Activated CD8-positive, alpha-beta T cell treated with anti-CD3 and anti-CD28 coated beads, Interleukin-2, amount 10 ng/mL, durations not matched to agents 7 days and 5 days (primary cell): Measurements from ENCODE around the gene SLC24A3. TPM values are rescaled to one million over a fixed set of nuclear protein-coding genes. Genes with fewer than 3 reads are reported as not detected.
"Not testable (repeated sequence)": the region's sequence is repeated elsewhere in the genome, so short reads cannot be mapped to it uniquely, and the experiment has no call there.

Source experiments
- ATAC-seq: fragments of 150-1000 bp; cut with Tn5 transposase; one replicate; pipeline ENCODE4 v1.10.0; 2021; ENCODE audit warnings: moderate library complexity
- CTCF ChIA-PET: fragments of 350-600 bp; sonication (Branson Sonifier 250); formaldehyde crosslinking; loops from one replicate; lab custom pipeline; 2021; ENCODE audit warnings: antibody characterized with exemption; lab: Charles Lee
- POLR2A ChIA-PET: fragments of 350-600 bp; sonication (Branson Sonifier 250); formaldehyde crosslinking; loops from one replicate; lab custom pipeline; 2021; ENCODE audit warnings: antibody characterized with exemption; lab: Charles Lee
- DNase-seq: peaks from one replicate; pipeline ENCODE4 v3.0.0-alpha.2; 2020
- H3K27ac Mint-ChIP-seq: one replicate; pipeline ENCODE4 v1.8.0; 2021; ENCODE audit warnings: mild to moderate bottlenecking, mixed read lengths
- H3K27me3 Mint-ChIP-seq: one replicate; pipeline ENCODE4 v1.8.0; 2021; ENCODE audit warnings: low read depth, mixed read lengths
- H3K36me3 Mint-ChIP-seq: one replicate; pipeline ENCODE4 v1.8.0; 2021; ENCODE audit warnings: low read depth, mixed read lengths
- H3K4me1 Mint-ChIP-seq: one replicate; pipeline ENCODE4 v1.8.0; 2021; ENCODE audit warnings: low read depth, mixed read lengths
- H3K4me3 Mint-ChIP-seq: one replicate; pipeline ENCODE4 v1.8.0; 2021; ENCODE audit warnings: mild to moderate bottlenecking, mixed read lengths
- H3K9me3 Mint-ChIP-seq: one replicate; pipeline ENCODE4 v1.8.0; 2022; ENCODE audit warnings: mixed read lengths; ENCODE audit not compliant: insufficient read depth
- total RNA-seq, 2 experiments: library from RNA; stranded (reverse); gene quantifications; one replicate each; pipeline ENCODE4 v1.2.3, GENCODE V29; 2021

Gene SLC24A3
- total RNA-seq, 2 experiments from 2014 or later, result not detected

- Mint-ChIP-seq H3K27me3 (no peaks in the 10 kb centered on the region), H3K4me3 (no peak overlapping the region), H3K27ac (no peak overlapping the region), H3K9me3 (no peaks in the 10 kb centered on the region), H3K36me3 (no peaks in the 10 kb centered on the region), H3K4me1 (no peaks in the 10 kb centered on the region)
- DNase-seq (no peak), ATAC-seq (no peak)
- POLR2A ChIA-PET, result no interaction called here
- CTCF ChIA-PET, result no interaction called here
These were observed 537.7 kb downstream of the SLC24A3 start for GRCh38 chr20:19750101-19750606.

- H3K4me3 Mint-ChIP-seq, result no peak overlapping the region
- ChIA-PET CTCF (no interaction called here), POLR2A (no interaction called here)
- no peaks in the 10 kb centered on the region for H3K4me1 Mint-ChIP-seq
- no peak for DNase-seq
- H3K27me3 Mint-ChIP-seq, result peaks cover 1% of the 10 kb centered on the region
- no peak for ATAC-seq
- H3K36me3 Mint-ChIP-seq, result no peaks in the 10 kb centered on the region
- H3K9me3 Mint-ChIP-seq, result no peaks in the 10 kb centered on the region
- no peak overlapping the region for H3K27ac Mint-ChIP-seq
These were observed 538.6 kb downstream of the SLC24A3 start for GRCh38 chr20:19750907-19751636.

GRCh38 chr20:19754201-19754600 lies 541.8 kb downstream of the SLC24A3 start:
- POLR2A ChIA-PET, H3K4me1 Mint-ChIP-seq, H3K4me3 Mint-ChIP-seq, ATAC-seq, H3K9me3 Mint-ChIP-seq, CTCF ChIA-PET, H3K36me3 Mint-ChIP-seq, H3K27ac Mint-ChIP-seq, DNase-seq: not testable (repeated sequence)
- peaks cover 23% of the 10 kb centered on the region for H3K27me3 Mint-ChIP-seq

- ChIA-PET POLR2A (no interaction called here), CTCF (no interaction called here)
- H3K36me3 Mint-ChIP-seq, result no peaks in the 10 kb centered on the region
- H3K4me3 Mint-ChIP-seq, result no peak overlapping the region
- H3K27me3 Mint-ChIP-seq, result peaks cover 34% of the 10 kb centered on the region
- no peaks in the 10 kb centered on the region for H3K4me1 Mint-ChIP-seq
- ATAC-seq, result no peak
- H3K27ac Mint-ChIP-seq, result no peak overlapping the region
- DNase-seq, result no peak
- no peaks in the 10 kb centered on the region for H3K9me3 Mint-ChIP-seq
These were observed 544.5 kb downstream of the SLC24A3 start for GRCh38 chr20:19756761-19757486.

- H3K4me1 Mint-ChIP-seq, result no peaks in the 10 kb centered on the region
- no peak for ATAC-seq
- no peak for DNase-seq
- ChIA-PET CTCF (no interaction called here), POLR2A (no interaction called here)
- H3K4me3 Mint-ChIP-seq, result no peak overlapping the region
- H3K27me3 Mint-ChIP-seq, result peaks cover 34% of the 10 kb centered on the region
- no peak overlapping the region for H3K27ac Mint-ChIP-seq
- H3K9me3 Mint-ChIP-seq, result no peaks in the 10 kb centered on the region
- H3K36me3 Mint-ChIP-seq, result no peaks in the 10 kb centered on the region
These were observed 545.2 kb downstream of the SLC24A3 start for GRCh38 chr20:19757487-19758132.

GRCh38 chr20:19758133-19758500 lies 545.7 kb downstream of the SLC24A3 start, which contains the start of gene RIN2:
RIN2 (plus strand) TSS chr20:19758258; CDS start chr20:19889602, 131,344 bp downstream.
- Mint-ChIP-seq H3K9me3 (no peaks in the 10 kb centered on the region), H3K27me3 (peaks cover 34% of the 10 kb centered on the region), H3K4me3 (no peak within 1 kb of the TSS), H3K4me1 (no peaks in the 10 kb centered on the region), H3K27ac (no peak within 1 kb of the TSS), H3K36me3 (no peaks in the 10 kb centered on the region)
- ChIA-PET POLR2A (no interaction called here), CTCF (no interaction called here)
- ATAC-seq (no peak), DNase-seq (no peak)

- ChIA-PET POLR2A (no interaction called here), CTCF (no interaction called here)
- Mint-ChIP-seq H3K9me3 (no peaks in the 10 kb centered on the region), H3K27me3 (peaks cover 34% of the 10 kb centered on the region), H3K27ac (no peak overlapping the region), H3K4me3 (no peak overlapping the region), H3K36me3 (no peaks in the 10 kb centered on the region), H3K4me1 (no peaks in the 10 kb centered on the region)
- ATAC-seq (no peak), DNase-seq (no peak)
These were observed 546.3 kb downstream of the SLC24A3 start for GRCh38 chr20:19758501-19759331.

GRCh38 chr20:19760371-19760721 lies 547.9 kb downstream of the SLC24A3 start:
- no peaks in the 10 kb centered on the region for H3K9me3 Mint-ChIP-seq
- H3K4me1 Mint-ChIP-seq, result no peaks in the 10 kb centered on the region
- H3K27me3 Mint-ChIP-seq, result peaks cover 34% of the 10 kb centered on the region
- H3K36me3 Mint-ChIP-seq, result no peaks in the 10 kb centered on the region
- POLR2A ChIA-PET, result no interaction called here
- DNase-seq, result no peak
- ATAC-seq, result no peak
- CTCF ChIA-PET, result no interaction called here
- H3K27ac Mint-ChIP-seq, result no peak overlapping the region
- no peak overlapping the region for H3K4me3 Mint-ChIP-seq

- ATAC-seq (no peak), DNase-seq (no peak)
- Mint-ChIP-seq H3K4me3 (no peak overlapping the region), H3K9me3 (no peaks in the 10 kb centered on the region), H3K4me1 (no peaks in the 10 kb centered on the region), H3K27ac (no peak overlapping the region), H3K27me3 (peaks cover 30% of the 10 kb centered on the region), H3K36me3 (no peaks in the 10 kb centered on the region)
- ChIA-PET CTCF (no interaction called here), POLR2A (no interaction called here)
These were observed 548.9 kb downstream of the SLC24A3 start for GRCh38 chr20:19761326-19761725.

- no peaks in the 10 kb centered on the region for H3K4me1 Mint-ChIP-seq
- no peaks in the 10 kb centered on the region for H3K36me3 Mint-ChIP-seq
- no peak for ATAC-seq
- H3K4me3 Mint-ChIP-seq, result no peak overlapping the region
- H3K27me3 Mint-ChIP-seq, result peaks cover 25% of the 10 kb centered on the region
- no peaks in the 10 kb centered on the region for H3K9me3 Mint-ChIP-seq
- ChIA-PET CTCF (no interaction called here), POLR2A (interaction anchor here (0.8 kb wide), 1 partner anchor 1827 kb away, joined by 3 read pairs; no protein-coding TSS in a partner anchor)
- no peak for DNase-seq
- no peak overlapping the region for H3K27ac Mint-ChIP-seq
These were observed 549.4 kb downstream of the SLC24A3 start for GRCh38 chr20:19761841-19762240.

- H3K27me3 Mint-ChIP-seq, result peaks cover 10% of the 10 kb centered on the region
- H3K36me3 Mint-ChIP-seq, result no peaks in the 10 kb centered on the region
- ChIA-PET POLR2A (no interaction called here), CTCF (no interaction called here)
- no peak overlapping the region for H3K4me3 Mint-ChIP-seq
- ATAC-seq (no peak), DNase-seq (no peak)
- no peaks in the 10 kb centered on the region for H3K4me1 Mint-ChIP-seq
- no peak overlapping the region for H3K27ac Mint-ChIP-seq
- no peaks in the 10 kb centered on the region for H3K9me3 Mint-ChIP-seq
These were observed 551.8 kb downstream of the SLC24A3 start for GRCh38 chr20:19764207-19764606.
